Measurements from ENCODE around the gene CARS1. TPM values are rescaled to one million over a fixed set of nuclear protein-coding genes. Genes with fewer than 3 reads are reported as not detected.

The CARS1 gene
- total and polyA plus RNA-seq, 9 donors: 12.5 to 148 (median 17.6) TPM

DNA sequence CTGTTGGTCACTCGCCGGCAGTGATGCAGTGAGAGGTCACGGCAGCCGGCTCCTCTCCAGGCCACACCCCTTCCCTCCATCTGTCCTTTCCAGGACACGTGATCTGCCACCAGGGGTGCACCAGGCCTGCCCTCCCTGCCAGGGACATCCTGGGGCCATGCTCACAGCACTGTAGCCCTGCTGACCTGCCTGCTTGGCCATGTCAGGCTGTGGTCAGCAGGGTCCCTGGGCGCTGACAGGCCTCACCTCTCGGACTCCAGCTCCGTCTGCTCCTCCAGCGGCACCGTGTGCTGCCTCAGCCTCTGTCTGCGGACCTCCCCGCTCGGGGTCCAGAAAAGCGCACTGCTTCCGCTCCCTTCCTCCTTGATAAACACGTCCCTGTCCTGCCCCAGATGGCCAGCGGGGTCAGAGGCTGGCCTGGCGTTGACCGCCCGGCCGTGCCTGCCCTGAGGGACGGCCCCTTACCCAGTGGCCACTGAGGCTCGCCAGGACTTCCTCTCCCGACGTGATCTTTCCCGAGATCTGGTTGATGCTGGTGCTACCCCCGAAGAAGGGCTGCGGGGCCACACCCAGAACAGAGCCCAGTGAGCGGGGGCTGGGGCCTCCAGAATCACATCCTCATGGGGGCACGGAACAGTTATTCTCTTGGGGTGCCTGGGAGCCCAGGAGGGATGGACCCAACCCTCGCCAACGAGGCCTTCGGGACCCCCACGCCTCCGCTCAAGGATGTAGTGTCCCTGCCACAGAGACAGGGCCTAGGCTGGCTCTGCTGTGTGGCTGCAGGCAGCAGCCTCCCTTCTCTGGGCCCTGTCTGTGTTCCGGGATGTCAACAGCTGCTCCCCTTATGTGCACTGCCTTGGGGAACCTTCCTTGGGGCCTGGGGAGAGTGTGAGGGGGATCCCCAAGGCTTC is 36.3 kb upstream of the CARS1 start:
- WGBS, 3 donors: 82 to 85% (median 83%) methylated on average over 36 of the region's 36 CpGs
- intact Hi-C loops (cut with DNase I): loop anchor here (5.0 to 10.0 kb wide), 3 partner anchors 56 to 559 kb away; no protein-coding TSS in a partner anchor
- no peak for DNase-seq
- Histone ChIP-seq H3K4me1 (ENCODE audit: insufficient read depth) (no peaks in the 10 kb centered on the region), H3K36me3 (no peaks in the 10 kb centered on the region), H3K27ac (no peak overlapping the region), H3K9me3 (no peaks in the 10 kb centered on the region), H3K27me3 (no peaks in the 10 kb centered on the region), H3K4me3 (no peak overlapping the region)
- TF ChIP-seq, protein P1, sequence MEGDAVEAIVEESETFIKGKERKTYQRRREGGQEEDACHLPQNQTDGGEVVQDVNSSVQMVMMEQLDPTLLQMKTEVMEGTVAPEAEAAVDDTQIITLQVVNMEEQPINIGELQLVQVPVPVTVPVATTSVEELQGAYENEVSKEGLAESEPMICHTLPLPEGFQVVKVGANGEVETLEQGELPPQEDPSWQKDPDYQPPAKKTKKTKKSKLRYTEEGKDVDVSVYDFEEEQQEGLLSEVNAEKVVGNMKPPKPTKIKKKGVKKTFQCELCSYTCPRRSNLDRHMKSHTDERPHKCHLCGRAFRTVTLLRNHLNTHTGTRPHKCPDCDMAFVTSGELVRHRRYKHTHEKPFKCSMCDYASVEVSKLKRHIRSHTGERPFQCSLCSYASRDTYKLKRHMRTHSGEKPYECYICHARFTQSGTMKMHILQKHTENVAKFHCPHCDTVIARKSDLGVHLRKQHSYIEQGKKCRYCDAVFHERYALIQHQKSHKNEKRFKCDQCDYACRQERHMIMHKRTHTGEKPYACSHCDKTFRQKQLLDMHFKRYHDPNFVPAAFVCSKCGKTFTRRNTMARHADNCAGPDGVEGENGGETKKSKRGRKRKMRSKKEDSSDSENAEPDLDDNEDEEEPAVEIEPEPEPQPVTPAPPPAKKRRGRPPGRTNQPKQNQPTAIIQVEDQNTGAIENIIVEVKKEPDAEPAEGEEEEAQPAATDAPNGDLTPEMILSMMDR (IDR thresholded peaks at IDR 0.05): no peak
- TF ChIP-seq POLR2A (IDR thresholded peaks at IDR 0.05): no peak
- TF ChIP-seq EP300 (IDR thresholded peaks at IDR 0.05): no peak

DNA sequence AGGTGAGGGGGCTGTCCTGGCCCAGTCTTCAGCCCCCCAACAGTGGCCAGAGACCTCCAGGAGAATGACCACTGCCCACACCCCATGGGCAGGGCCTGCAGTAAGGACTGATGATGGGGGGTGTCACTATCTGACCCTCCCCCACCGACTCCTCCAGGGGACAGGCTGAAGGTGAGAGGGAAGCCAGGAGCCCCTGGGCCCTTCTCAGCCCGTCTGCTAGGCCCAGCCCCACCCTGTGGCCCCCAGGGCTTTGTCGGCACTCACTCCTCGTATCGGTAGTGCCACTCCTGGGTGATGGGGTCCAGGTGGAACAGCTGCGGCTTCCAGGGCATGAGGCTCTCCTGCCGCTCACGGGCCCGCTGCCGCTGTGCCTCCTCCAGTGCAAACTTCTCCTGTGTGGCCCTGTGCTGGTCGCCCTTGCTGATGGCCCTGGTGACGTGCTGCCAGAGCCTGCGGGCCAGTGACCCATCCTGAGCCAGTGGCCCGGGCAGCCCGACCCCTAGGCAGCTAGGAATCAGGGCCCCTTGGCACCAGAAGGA is 35.4 kb upstream of the CARS1 start:
- intact Hi-C loops (cut with DNase I): loop anchor here (5.0 to 10.0 kb wide), 3 partner anchors 55 to 558 kb away; no protein-coding TSS in a partner anchor
- TF ChIP-seq EP300 (IDR thresholded peaks at IDR 0.05): no peak
- no peak for TF ChIP-seq POLR2A (IDR thresholded peaks at IDR 0.05)
- TF ChIP-seq, protein P1 (IDR thresholded peaks at IDR 0.05): no peak
- no peaks in the 10 kb centered on the region for H3K27me3 ChIP-seq
- WGBS, 3 donors: 85 to 96% (median 89%) methylated on average over 15 of the region's 15 CpGs
- no peak overlapping the region for H3K27ac ChIP-seq
- no peaks in the 10 kb centered on the region for H3K36me3 ChIP-seq
- no peaks in the 10 kb centered on the region for H3K9me3 ChIP-seq
- H3K4me3 ChIP-seq: no peak overlapping the region
- no peaks in the 10 kb centered on the region for H3K4me1 ChIP-seq (ENCODE audit: insufficient read depth)
- no peak for DNase-seq

DNA sequence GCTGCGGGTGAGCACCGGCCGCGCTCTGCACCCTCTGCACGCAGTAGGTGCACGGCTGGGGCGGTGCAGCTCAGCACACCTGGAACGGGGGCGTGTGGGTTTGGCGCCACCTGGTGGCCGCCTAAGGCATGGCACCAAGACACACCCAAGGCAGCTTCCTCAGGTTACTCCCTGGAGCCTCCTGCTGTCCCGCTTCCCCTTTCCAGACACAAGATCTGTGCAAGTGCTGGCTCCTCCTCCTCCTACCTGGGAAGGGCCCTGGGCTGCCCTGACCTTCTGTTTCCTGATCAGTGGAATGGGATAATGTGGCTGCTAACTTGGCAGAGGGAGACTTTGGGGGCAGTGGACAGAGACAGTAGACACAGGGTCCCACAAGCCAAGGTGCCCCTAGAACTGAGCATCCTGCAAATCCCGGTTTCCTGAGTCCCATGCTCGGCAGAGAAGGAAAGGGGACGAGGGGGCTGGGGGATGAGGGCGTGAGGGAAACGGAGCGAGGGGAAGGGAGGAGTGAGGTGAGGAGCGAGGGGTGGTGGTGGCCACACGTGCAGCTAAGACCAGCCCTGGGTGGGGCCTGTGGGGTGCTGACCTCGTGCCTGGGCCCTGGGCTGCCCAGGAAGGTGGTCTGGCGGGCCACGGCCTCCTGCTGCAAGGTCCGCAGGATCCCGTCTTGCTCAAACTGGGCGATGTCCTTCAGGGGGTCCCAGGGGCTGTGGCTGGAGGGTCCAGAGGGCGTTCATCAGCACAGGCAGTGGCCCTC is 34.8 kb upstream of the CARS1 start:
- Histone ChIP-seq H3K4me3 (no peak overlapping the region), H3K27me3 (no peaks in the 10 kb centered on the region), H3K36me3 (no peaks in the 10 kb centered on the region), H3K27ac (no peak overlapping the region), H3K4me1 (ENCODE audit: insufficient read depth) (no peaks in the 10 kb centered on the region), H3K9me3 (no peaks in the 10 kb centered on the region)
- intact Hi-C loops (cut with DNase I): loop anchor here (5.0 to 10.0 kb wide), 3 partner anchors 55 to 557 kb away; no protein-coding TSS in a partner anchor
- 44 to 46% (median 46%) methylated on average over 26 to 27 of the region's 27 CpGs for WGBS, 3 donors
- DNase-seq: peak; percentile 41 to 74 (median 64)
- TF ChIP-seq POLR2A (IDR thresholded peaks at IDR 0.05): no peak
- TF ChIP-seq, protein P1 (IDR thresholded peaks at IDR 0.05): peak; percentile 90 to 100 (median 92)

All from ovary (tissue), 9 donors.